HUES6 (cell line): ENCODE measurements around the gene PPFIBP1.

ENCODE experiments used
- H3K27ac ChIP-seq: 2 replicates; pipeline ENCODE4 v1.7.0; 2013; ENCODE audit warnings: low read depth, mild to moderate bottlenecking, low read length, inconsistent platforms
- H3K27me3 ChIP-seq: 2 replicates; pipeline ENCODE4 v1.6.1; 2013; ENCODE audit warnings: low read length; ENCODE audit not compliant: control insufficient read depth, insufficient read depth
- H3K36me3 ChIP-seq: 2 replicates; pipeline ENCODE4 v1.6.1; 2013; ENCODE audit warnings: low read length; ENCODE audit not compliant: control insufficient read depth, insufficient read depth
- H3K4me1 ChIP-seq: 2 replicates; pipeline ENCODE4 v1.6.1; 2013; ENCODE audit warnings: low read length; ENCODE audit not compliant: control insufficient read depth, insufficient read depth
- H3K4me3 ChIP-seq: 2 replicates; pipeline ENCODE4 v1.5.1; 2013; ENCODE audit warnings: low read depth, low read length
- H3K9ac ChIP-seq: one replicate; pipeline ENCODE4 v1.6.1; 2013; ENCODE audit warnings: mild to moderate bottlenecking, low read length
- H3K9me3 ChIP-seq: 2 replicates; pipeline ENCODE4 v1.6.1; 2013; ENCODE audit warnings: low read depth, low read length; ENCODE audit not compliant: control insufficient read depth, insufficient read depth

Gene PPFIBP1

GRCh38 chr12:27528788-27529187 is 4.8 kb downstream of the PPFIBP1 start:
- H3K4me3 ChIP-seq, result no peak overlapping the region
- H3K27me3 ChIP-seq, result peaks cover 9% of the 10 kb centered on the region; the same call in 1 of the 2 replicates
- H3K9ac ChIP-seq, result no peak overlapping the region
- peaks cover 9% of the 10 kb centered on the region; the same call in 1 of the 2 replicates for H3K4me1 ChIP-seq
- no peak overlapping the region for H3K27ac ChIP-seq
- H3K36me3 ChIP-seq, result no peaks in the 10 kb centered on the region
- no peaks in the 10 kb centered on the region for H3K9me3 ChIP-seq

DNA sequence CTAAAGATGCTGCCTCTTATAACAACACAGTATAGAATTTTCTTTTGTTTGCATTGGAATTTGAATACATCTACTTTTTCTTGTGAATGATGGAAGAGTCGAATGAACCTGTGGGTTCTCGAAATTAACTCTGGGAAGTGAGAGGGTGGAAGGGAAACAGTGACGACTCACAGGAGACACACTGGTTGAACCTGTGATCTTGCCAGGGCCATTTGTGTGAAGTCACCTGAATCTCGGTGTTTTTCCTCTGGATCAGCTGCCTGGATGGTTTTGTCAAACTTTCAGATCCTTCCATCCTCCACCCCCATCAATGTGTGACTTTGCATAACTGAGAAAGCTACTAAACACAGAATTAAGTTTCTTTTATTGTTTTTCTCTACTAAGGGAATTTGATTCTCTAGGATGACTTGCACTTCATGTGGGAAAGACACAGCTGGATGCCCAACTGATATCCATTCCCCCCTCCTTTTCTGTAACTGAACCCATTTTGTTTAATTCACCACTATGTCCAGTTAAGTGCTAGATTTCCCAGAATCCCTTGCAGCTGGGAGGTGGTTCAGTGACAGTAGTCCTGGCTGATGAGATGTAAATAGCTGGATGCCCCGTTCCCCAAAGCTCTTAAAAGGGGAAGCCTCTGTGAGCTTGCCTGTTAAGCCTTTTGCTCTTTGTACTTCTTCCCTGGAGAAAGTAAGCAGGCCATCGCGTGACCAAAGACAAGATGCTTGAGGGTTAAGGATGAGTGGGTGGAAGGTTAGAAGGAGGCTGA is 6.3 kb downstream of the PPFIBP1 start:
- no peak overlapping the region for H3K4me3 ChIP-seq
- H3K4me1 ChIP-seq, result peaks cover 9% of the 10 kb centered on the region; the same call in 1 of the 2 replicates
- H3K9me3 ChIP-seq, result no peaks in the 10 kb centered on the region
- H3K27ac ChIP-seq, result no peak overlapping the region
- no peak overlapping the region for H3K9ac ChIP-seq
- no peaks in the 10 kb centered on the region for H3K36me3 ChIP-seq
- peaks cover 9% of the 10 kb centered on the region; the same call in 1 of the 2 replicates for H3K27me3 ChIP-seq

DNA sequence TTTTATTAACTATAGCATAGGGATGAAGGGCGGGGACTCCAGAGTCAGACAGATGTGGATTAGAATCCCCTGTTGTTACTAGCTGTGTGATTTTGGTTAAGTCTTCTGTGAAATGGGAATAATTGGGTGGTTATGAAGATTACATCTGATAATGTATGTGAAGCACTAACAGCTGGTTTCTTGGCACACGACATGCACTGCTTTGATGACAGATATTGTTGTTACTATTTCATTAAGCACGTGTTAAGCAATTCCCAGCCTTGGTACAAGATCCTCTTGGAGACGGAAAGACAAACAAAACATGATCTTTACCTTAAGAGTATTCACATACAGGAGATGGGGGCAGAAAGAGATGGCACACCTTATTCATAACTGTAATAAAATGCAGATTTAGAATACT is 7.9 kb downstream of the PPFIBP1 start:
- peaks cover 9% of the 10 kb centered on the region; the same call in 1 of the 2 replicates for H3K4me1 ChIP-seq
- no peaks in the 10 kb centered on the region for H3K36me3 ChIP-seq

GRCh38 chr12:27534060-27534764 is 10.2 kb downstream of the PPFIBP1 start:
- H3K9me3 ChIP-seq, result no peaks in the 10 kb centered on the region
- H3K27me3 ChIP-seq, result no peaks in the 10 kb centered on the region
- H3K4me1 ChIP-seq, result peaks cover 17% of the 10 kb centered on the region; the same call in 1 of the 2 replicates
- no peak overlapping the region for H3K27ac ChIP-seq
- H3K9ac ChIP-seq, result no peak overlapping the region
- H3K36me3 ChIP-seq, result no peaks in the 10 kb centered on the region
- H3K4me3 ChIP-seq, result no peak overlapping the region

More for the DNA sequence above, 7.9 kb downstream of the PPFIBP1 start:
- H3K9me3 ChIP-seq, result no peaks in the 10 kb centered on the region
- H3K9ac ChIP-seq, result no peak overlapping the region
- no peak overlapping the region for H3K27ac ChIP-seq
- H3K27me3 ChIP-seq, result no peaks in the 10 kb centered on the region
- no peak overlapping the region for H3K4me3 ChIP-seq

DNA sequence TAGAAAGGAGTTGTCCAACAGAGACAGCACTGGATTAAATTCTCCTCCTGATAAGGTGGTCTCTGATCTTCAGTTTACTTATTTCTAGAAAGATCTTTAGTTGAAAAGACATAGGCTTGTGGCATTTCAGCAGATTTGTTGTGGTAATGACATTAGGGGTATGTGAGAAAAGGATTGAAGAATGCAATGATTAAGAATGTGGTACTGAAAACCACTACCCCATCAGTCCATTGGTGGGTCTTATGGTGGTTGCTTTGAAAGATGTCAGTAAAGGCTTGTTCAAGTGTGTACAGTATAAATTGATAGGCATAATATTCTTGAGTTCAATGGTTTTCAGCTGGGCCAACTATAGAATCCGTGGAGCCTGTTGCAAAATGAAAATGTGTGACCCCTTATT is 10.8 kb downstream of the PPFIBP1 start:
- no peak overlapping the region for H3K4me3 ChIP-seq
- no peaks in the 10 kb centered on the region for H3K9me3 ChIP-seq
- H3K4me1 ChIP-seq, result peaks cover 18% of the 10 kb centered on the region; the same call in 1 of the 2 replicates
- no peaks in the 10 kb centered on the region for H3K36me3 ChIP-seq
- no peak overlapping the region for H3K9ac ChIP-seq
- no peaks in the 10 kb centered on the region for H3K27me3 ChIP-seq
- no peak overlapping the region for H3K27ac ChIP-seq

DNA sequence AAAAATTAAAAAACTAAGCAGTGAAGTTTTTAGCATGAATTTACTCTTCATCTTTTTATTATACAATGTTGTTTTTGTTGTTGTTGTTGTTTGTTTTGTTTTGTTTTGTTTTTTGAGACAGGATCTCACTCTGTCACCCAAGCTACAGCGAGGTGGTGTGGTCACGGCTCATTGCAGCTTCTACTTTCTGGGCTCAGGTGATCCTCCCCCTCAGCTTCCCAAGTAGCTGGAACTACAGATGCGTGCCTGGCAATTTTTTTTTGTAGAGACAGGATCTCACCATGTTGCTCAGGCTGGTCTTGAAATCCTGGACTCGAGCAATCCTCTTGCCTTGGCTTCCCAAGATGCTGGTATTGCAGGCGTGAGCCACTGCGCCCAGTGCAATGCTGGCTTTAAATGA is 11.3 kb downstream of the PPFIBP1 start:
- Histone ChIP-seq H3K4me1 (peaks cover 14% of the 10 kb centered on the region; the same call in 1 of the 2 replicates), H3K36me3 (no peaks in the 10 kb centered on the region), H3K9me3 (no peaks in the 10 kb centered on the region), H3K9ac (no peak overlapping the region), H3K27me3 (no peaks in the 10 kb centered on the region), H3K4me3 (no peak overlapping the region), H3K27ac (no peak overlapping the region)

DNA sequence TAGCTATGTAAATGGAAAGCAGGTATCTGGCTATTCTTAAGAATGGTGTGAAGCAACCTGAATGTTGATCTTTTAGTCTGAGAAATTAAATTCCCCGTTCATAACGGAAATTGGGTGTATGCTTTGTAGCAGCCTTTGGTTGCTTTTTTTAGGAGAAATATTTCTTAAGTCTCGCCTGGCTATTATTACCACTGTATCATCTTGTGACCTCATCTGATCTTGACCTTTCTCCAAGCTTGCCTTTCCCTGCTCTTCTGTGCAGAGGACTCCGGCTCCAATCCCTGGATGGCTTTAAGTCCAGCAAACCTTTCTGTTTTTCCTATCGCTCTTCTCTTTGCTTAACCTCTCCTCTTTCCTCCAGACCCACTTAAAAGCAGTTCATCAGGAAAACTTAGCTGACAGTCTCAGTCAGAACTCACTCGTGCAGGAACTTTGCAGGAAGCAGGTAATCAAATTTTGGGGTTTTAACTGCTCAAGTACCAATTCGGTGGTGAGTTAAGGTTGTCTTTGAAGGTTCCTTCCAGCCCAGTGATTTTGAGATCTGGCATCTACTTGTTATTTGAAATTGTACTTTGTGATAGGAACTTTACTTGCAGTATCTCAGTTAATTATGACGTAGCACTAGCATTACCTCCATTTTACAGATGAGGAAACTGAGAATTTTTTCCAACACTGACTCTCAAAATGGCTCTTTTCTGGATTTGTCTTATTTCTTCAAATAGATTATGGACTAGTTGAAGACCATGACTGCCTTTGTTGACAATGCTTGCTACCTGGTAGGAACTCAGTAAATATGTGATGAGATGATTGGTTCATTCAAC is 14.1 kb downstream of the PPFIBP1 start:
- Histone ChIP-seq H3K4me1 (peaks cover 21% of the 10 kb centered on the region), H3K9me3 (no peaks in the 10 kb centered on the region), H3K9ac (no peak overlapping the region), H3K27ac (no peak overlapping the region), H3K27me3 (no peaks in the 10 kb centered on the region), H3K4me3 (no peak overlapping the region), H3K36me3 (no peaks in the 10 kb centered on the region)

DNA sequence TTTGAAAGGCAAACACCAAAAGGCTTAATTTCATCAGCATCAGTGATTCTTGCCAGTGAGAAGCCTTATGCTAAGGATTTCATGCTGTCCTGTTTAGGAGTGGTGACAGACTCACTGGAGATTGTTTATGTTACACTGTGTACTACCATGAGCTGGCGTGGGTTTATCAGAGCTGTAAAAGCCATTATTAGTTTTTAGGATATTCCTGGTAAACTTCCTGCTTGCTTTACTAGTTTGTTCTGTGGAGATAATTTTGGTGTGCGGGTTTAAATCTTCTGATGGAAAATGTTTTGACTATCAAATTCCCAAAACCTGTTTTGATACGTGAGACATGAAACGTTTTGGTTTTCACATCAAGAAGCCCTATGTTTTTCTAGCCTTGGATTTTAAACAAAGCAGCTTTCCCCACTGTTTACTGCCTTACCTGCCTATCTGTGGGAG is 15.2 kb downstream of the PPFIBP1 start:
- H3K4me3 ChIP-seq, result no peak overlapping the region
- H3K9me3 ChIP-seq, result no peaks in the 10 kb centered on the region
- H3K4me1 ChIP-seq, result peaks cover 21% of the 10 kb centered on the region
- no peak overlapping the region for H3K27ac ChIP-seq
- no peaks in the 10 kb centered on the region for H3K27me3 ChIP-seq
- no peak overlapping the region for H3K9ac ChIP-seq
- H3K36me3 ChIP-seq, result no peaks in the 10 kb centered on the region

DNA sequence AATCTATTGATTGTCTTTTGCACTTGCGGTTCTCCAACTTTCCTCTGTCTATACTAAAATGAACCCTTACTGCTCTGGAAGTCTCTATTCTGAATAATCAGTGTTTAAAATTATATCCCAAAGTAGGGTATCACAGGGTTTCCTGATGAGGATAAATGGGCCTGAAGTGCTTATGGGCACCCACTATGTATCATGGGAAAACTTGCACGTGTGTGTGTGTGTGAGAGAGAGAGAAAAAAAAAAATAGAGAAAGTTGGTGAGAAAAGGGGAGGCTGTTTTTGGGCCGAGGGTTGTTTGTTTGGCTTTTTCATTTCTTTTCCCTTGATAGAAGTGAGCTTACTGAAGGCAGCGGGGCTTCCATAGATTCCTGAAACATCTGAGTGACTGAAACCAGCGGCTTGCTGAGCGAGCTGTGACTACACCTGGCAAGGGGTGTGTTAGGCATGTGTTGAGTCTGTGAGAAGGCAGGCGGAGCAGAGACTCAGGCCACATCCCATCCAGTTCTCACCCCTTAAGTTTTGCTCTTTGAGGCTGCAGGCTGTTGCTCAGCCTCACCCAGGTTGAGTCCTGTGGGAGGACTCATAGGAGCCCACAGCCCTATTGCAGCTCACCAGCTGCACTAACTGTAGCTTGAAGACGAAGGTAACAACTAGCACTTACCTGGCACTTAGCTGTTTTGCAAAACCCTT is 17.2 kb downstream of the PPFIBP1 start:
- Histone ChIP-seq H3K9me3 (no peaks in the 10 kb centered on the region), H3K9ac (peak overlapping the region; percentile 4), H3K36me3 (no peaks in the 10 kb centered on the region), H3K4me1 (peaks cover 21% of the 10 kb centered on the region), H3K27ac (no peak overlapping the region), H3K27me3 (no peaks in the 10 kb centered on the region), H3K4me3 (no peak overlapping the region)

DNA sequence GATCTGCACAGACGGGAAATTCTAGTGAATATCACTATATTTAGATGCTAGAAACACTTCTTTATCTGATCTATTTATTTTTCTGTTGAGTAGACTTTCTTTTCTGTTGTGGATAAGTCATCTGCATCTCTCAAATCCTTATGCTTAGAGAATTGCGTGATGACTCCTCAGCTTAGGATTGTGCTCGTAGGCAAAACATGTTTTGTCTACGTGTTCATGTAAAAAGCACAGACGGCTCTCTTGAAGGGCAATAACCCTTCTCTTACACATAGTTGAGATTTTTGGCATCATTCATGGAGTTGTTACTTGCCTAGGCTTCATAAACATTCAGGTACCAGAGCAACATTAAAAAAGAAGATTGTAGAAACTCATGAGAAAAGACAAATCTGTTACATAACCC is 18.6 kb downstream of the PPFIBP1 start:
- Histone ChIP-seq H3K36me3 (no peaks in the 10 kb centered on the region), H3K27me3 (no peaks in the 10 kb centered on the region), H3K9me3 (no peaks in the 10 kb centered on the region), H3K27ac (no peak overlapping the region), H3K9ac (no peak overlapping the region), H3K4me3 (no peak overlapping the region), H3K4me1 (peaks cover 21% of the 10 kb centered on the region)
